Tibial artery (tissue), 4 donors: ENCODE measurements around the gene SLC13A5.

Experiments used
- DNase-seq, 2 donors: peaks; one replicate each; pipeline ENCODE4 v3.0.0-alpha.2; 2019
- H3K27ac ChIP-seq, 2 donors: fragments of 200-600 bp; sonication (generic) in 1 of 2; 1 replicate in 1 of 2; 2 replicates in 1 of 2; pipeline ENCODE4 v1.5.1; 2018 to 2019; ENCODE audit warnings: mild to moderate bottlenecking in 1 of 2
- H3K27me3 ChIP-seq, 2 donors: fragments of 200-600 bp; sonication (generic) in 1 of 2; one replicate each; pipeline versions ENCODE4 v1.5.1 to v1.6.0; 2016 to 2019
- H3K36me3 ChIP-seq, 3 donors: fragments of 200-600 bp; sonication (generic) in 2 of 3; one replicate each; pipeline ENCODE4 v1.5.1; 2016 to 2019; ENCODE audit warnings: mild to moderate bottlenecking in 2 of 3
- H3K4me1 ChIP-seq, 4 donors: fragments of 200-600 bp; sonication (generic) in 2 of 4; 1 replicate in 3 of 4; 2 replicates in 1 of 4; pipeline ENCODE4 v1.5.1; 2016 to 2019
- H3K4me3 ChIP-seq, 2 donors: fragments of 200-600 bp; sonication (generic) in 1 of 2; 1 replicate in 1 of 2; 2 replicates in 1 of 2; pipeline ENCODE4 v1.5.1; 2018 to 2019; ENCODE audit warnings: mild to moderate bottlenecking in 2 of 2
- H3K9me3 ChIP-seq, 3 donors: fragments of 200-600 bp; sonication (generic) in 1 of 3; one replicate each; pipeline ENCODE4 v1.5.1; 2016 to 2019
- CTCF ChIP-seq, 2 experiments: fragments of 200-600 bp in 1 of 2; fragments of 450-650 bp in 1 of 2; IDR thresholded peaks; one replicate each; pipeline ENCODE4 v1.5.1; 2017 to 2019; ENCODE audit warnings: antibody characterized with exemption in 2 of 2, mild to moderate bottlenecking in 1 of 2, moderate library complexity in 1 of 2
- intact Hi-C: fragments of 100-400 bp; cut with DNase I; formaldehyde crosslinking; loops from one replicate; pipeline ENCODE4 v1.15.0; 2023; ENCODE audit warnings: low total_unique reads

The SLC13A5 gene

GRCh38 chr17:6669479-6670212, 43.5 kb downstream of the SLC13A5 start:
- H3K36me3 ChIP-seq, result no peaks in the 10 kb centered on the region

GRCh38 chr17:6668727-6669425, 44.3 kb downstream of the SLC13A5 start:
- Histone ChIP-seq H3K4me3 (no peak overlapping the region), H3K4me1 (no peaks in the 10 kb centered on the region), H3K27ac (no peak overlapping the region), H3K27me3 (peaks cover 0 to 32% of the 10 kb centered on the region in 2 donors), H3K9me3 (no peaks in the 10 kb centered on the region), H3K36me3 (no peaks in the 10 kb centered on the region)
- DNase-seq, result no peak
- TF ChIP-seq CTCF (IDR thresholded peaks at IDR 0.05), result no peak
- intact Hi-C loops, result loop anchor here (10.0 kb wide), 1 partner anchor 336 kb away; no protein-coding TSS in a partner anchor

More at GRCh38 chr17:6669479-6670212, 43.5 kb downstream of the SLC13A5 start:
- Histone ChIP-seq H3K27me3 (peaks cover 0 to 38% of the 10 kb centered on the region in 2 donors), H3K4me1 (no peaks in the 10 kb centered on the region), H3K27ac (no peak overlapping the region), H3K9me3 (no peaks in the 10 kb centered on the region), H3K4me3 (no peak overlapping the region)
- DNase-seq, result no peak
- TF ChIP-seq CTCF (IDR thresholded peaks at IDR 0.05), result no peak
- intact Hi-C loops, result loop anchor here (10.0 kb wide), 1 partner anchor 335 kb away; no protein-coding TSS in a partner anchor

GRCh38 chr17:6668219-6668618, 45.0 kb downstream of the SLC13A5 start:
- intact Hi-C loops, result loop anchor here (10.0 kb wide), 1 partner anchor 337 kb away; no protein-coding TSS in a partner anchor
- H3K36me3 ChIP-seq, result no peaks in the 10 kb centered on the region
- no peak overlapping the region for H3K4me3 ChIP-seq
- no peak for DNase-seq
- peaks cover 0 to 34% of the 10 kb centered on the region in 2 donors for H3K27me3 ChIP-seq
- no peak for TF ChIP-seq CTCF (IDR thresholded peaks at IDR 0.05)
- H3K4me1 ChIP-seq, result no peaks in the 10 kb centered on the region
- H3K9me3 ChIP-seq, result no peaks in the 10 kb centered on the region
- H3K27ac ChIP-seq, result no peak overlapping the region

GRCh38 chr17:6667516-6667915, 45.7 kb downstream of the SLC13A5 start:
- Histone ChIP-seq H3K9me3 (no peaks in the 10 kb centered on the region), H3K36me3 (no peaks in the 10 kb centered on the region), H3K27ac (no peak overlapping the region), H3K4me3 (no peak overlapping the region), H3K4me1 (no peaks in the 10 kb centered on the region), H3K27me3 (peaks cover 0 to 36% of the 10 kb centered on the region in 2 donors)
- no peak for DNase-seq
- TF ChIP-seq CTCF (IDR thresholded peaks at IDR 0.05), result no peak
- intact Hi-C loops, result loop anchor here (10.0 kb wide), 1 partner anchor 337 kb away; no protein-coding TSS in a partner anchor

- TF ChIP-seq CTCF (IDR thresholded peaks at IDR 0.05), result no peak
- DNase-seq, result no peak
- H3K4me3 ChIP-seq, result no peak overlapping the region
- no peaks in the 10 kb centered on the region for H3K9me3 ChIP-seq
- no peaks in the 10 kb centered on the region for H3K4me1 ChIP-seq
- H3K36me3 ChIP-seq, result no peaks in the 10 kb centered on the region
- H3K27me3 ChIP-seq, result peaks cover 0 to 37% of the 10 kb centered on the region in 2 donors
- intact Hi-C loops, result loop anchor here (10.0 kb wide), 1 partner anchor 338 kb away; no protein-coding TSS in a partner anchor
- no peak overlapping the region for H3K27ac ChIP-seq
These were observed 46.6 kb downstream of the SLC13A5 start for GRCh38 chr17:6666557-6666956.
